Putamen (tissue), 1 donor: ENCODE measurements around the gene KLF7.
A peak's percentile ranks its signal among the peaks of the same experiment; 100 is the strongest.

Source experiments
- DNase-seq: peaks from one replicate; pipeline ENCODE4 v3.0.0-alpha.2; 2016; ENCODE audit warnings: low spot score

Gene KLF7

GRCh38 chr2:207123776-207124391 lies 41.9 kb downstream of the KLF7 start:
- no peak for DNase-seq

- no peak for DNase-seq
Observed at GRCh38 chr2:207123335-207123744, 42.4 kb downstream of the KLF7 start.

GRCh38 chr2:207122651-207123334 lies 43.0 kb downstream of the KLF7 start:
- DNase-seq, result no peak

- DNase-seq, result no peak
Observed at GRCh38 chr2:207121784-207122183, 44.0 kb downstream of the KLF7 start.

- DNase-seq, result no peak
Observed at GRCh38 chr2:207119048-207119447, 46.7 kb downstream of the KLF7 start.

- DNase-seq, result no peak
Observed at GRCh38 chr2:207117668-207118067, 48.1 kb downstream of the KLF7 start.

- DNase-seq, result peak; percentile 75
Observed at GRCh38 chr2:207115715-207116364, 49.9 kb downstream of the KLF7 start.

- peak; percentile 84 for DNase-seq
Observed at GRCh38 chr2:207113414-207113813, 52.3 kb downstream of the KLF7 start.

GRCh38 chr2:207112785-207113184 lies 53.0 kb downstream of the KLF7 start:
- no peak for DNase-seq

- DNase-seq, result no peak
Observed at GRCh38 chr2:207112383-207112782, 53.4 kb downstream of the KLF7 start.

GRCh38 chr2:207111757-207112156 lies 54.0 kb downstream of the KLF7 start:
- DNase-seq, result no peak

- DNase-seq, result no peak
Observed at GRCh38 chr2:207110715-207111114, 55.0 kb downstream of the KLF7 start.

- DNase-seq, result no peak
Observed at GRCh38 chr2:207110310-207110709, 55.4 kb downstream of the KLF7 start.

- DNase-seq, result no peak
Observed at GRCh38 chr2:207109768-207110167, 56.0 kb downstream of the KLF7 start.

GRCh38 chr2:207108440-207108839 lies 57.3 kb downstream of the KLF7 start:
- DNase-seq, result no peak

- DNase-seq, result peak; percentile 58
Observed at GRCh38 chr2:207107551-207107950, 58.2 kb downstream of the KLF7 start.

GRCh38 chr2:207107131-207107530 lies 58.6 kb downstream of the KLF7 start:
- DNase-seq, result no peak

- DNase-seq, result no peak
Observed at GRCh38 chr2:207103132-207103531, 62.6 kb downstream of the KLF7 start.

- DNase-seq, result no peak
Observed at GRCh38 chr2:207101984-207102383, 63.8 kb downstream of the KLF7 start.

- DNase-seq, result no peak
Observed at GRCh38 chr2:207097278-207097677, 68.5 kb downstream of the KLF7 start.

GRCh38 chr2:207095963-207096362 lies 69.8 kb downstream of the KLF7 start:
- no peak for DNase-seq

GRCh38 chr2:207093234-207093633 lies 72.5 kb downstream of the KLF7 start:
- DNase-seq, result no peak

GRCh38 chr2:207092818-207093217 lies 72.9 kb downstream of the KLF7 start:
- DNase-seq, result no peak
